ENCODE data around the gene SLC49A3.

SLC49A3 gene

GRCh38 chr4:657338-657833 is 31.6 kb downstream of the SLC49A3 start:
- no peak for TF ChIP-seq CTCF (IDR thresholded peaks at IDR 0.05; ENCODE audit: low read length, missing control alignments)
- DNase-seq (ENCODE audit: low read depth), result no peak
- H3K4me3 ChIP-seq (replicated peaks; ENCODE audit: low read depth, low read length), result no peak overlapping the region

GRCh38 chr4:656436-657337 is 32.3 kb downstream of the SLC49A3 start:
- DNase-seq (ENCODE audit: low read depth), result no peak
- no peak for TF ChIP-seq CTCF (IDR thresholded peaks at IDR 0.05; ENCODE audit: low read length, missing control alignments)
- H3K4me3 ChIP-seq (replicated peaks; ENCODE audit: low read depth, low read length), result no peak overlapping the region

GRCh38 chr4:655464-656151 is 33.3 kb downstream of the SLC49A3 start:
- DNase-seq (ENCODE audit: low read depth), result no peak
- no peak overlapping the region for H3K4me3 ChIP-seq (replicated peaks; ENCODE audit: low read depth, low read length)
- TF ChIP-seq CTCF (IDR thresholded peaks at IDR 0.05; ENCODE audit: low read length, missing control alignments), result no peak

GRCh38 chr4:654871-655463 is 34.0 kb downstream of the SLC49A3 start:
- no peak for DNase-seq (ENCODE audit: low read depth)
- TF ChIP-seq CTCF (IDR thresholded peaks at IDR 0.05; ENCODE audit: low read length, missing control alignments), result no peak
- H3K4me3 ChIP-seq (replicated peaks; ENCODE audit: low read depth, low read length), result no peak overlapping the region

GRCh38 chr4:654503-654845 is 34.5 kb downstream of the SLC49A3 start:
- DNase-seq (ENCODE audit: low read depth), result no peak
- TF ChIP-seq CTCF (IDR thresholded peaks at IDR 0.05; ENCODE audit: low read length, missing control alignments), result no peak
- no peak overlapping the region for H3K4me3 ChIP-seq (replicated peaks; ENCODE audit: low read depth, low read length)

GRCh38 chr4:653831-654502 is 35.0 kb downstream of the SLC49A3 start:
- H3K4me3 ChIP-seq (replicated peaks; ENCODE audit: low read depth, low read length), result no peak overlapping the region
- no peak for TF ChIP-seq CTCF (IDR thresholded peaks at IDR 0.05; ENCODE audit: low read length, missing control alignments)
- no peak for DNase-seq (ENCODE audit: low read depth)

Measured in fibroblast of pulmonary artery (primary cell).